Measurements from ENCODE around the gene KCNJ10.

- TF ChIP-seq CTCF (conservative IDR thresholded peaks at IDR 0.05; ENCODE audit: low read length) (no peak), EZH2phosphoT487 (IDR thresholded peaks at IDR 0.05; ENCODE audit: borderline replicate concordance, low read depth, low read length) (no peak)
Measured at GRCh38 chr1:159994896-159995295, 75.1 kb downstream of the KCNJ10 start.
